Hippocampal formation (tissue), 2 donors: Measurements from ENCODE around the gene RPS6KA2.
A peak's percentile ranks its signal among the peaks of the same experiment; 100 is the strongest.

Experiments
- DNase-seq, 2 donors: peaks; one replicate each; lab custom pipeline; 2025; lab: John Stamatoyannopoulos, UW

RPS6KA2 gene

GRCh38 chr6:166627033-166627874, at the start of gene RPS6KA2:
TSS of gene RPS6KA2 (minus strand) at chr6:166627251. CDS start at chr6:166627019, 232 bp downstream.
- DNase-seq, result peak; percentile 99 to 100

- no peak for DNase-seq
Measured at GRCh38 chr6:166676270-166676860, 49.3 kb upstream of the RPS6KA2 start.

GRCh38 chr6:166675736-166676135, 48.7 kb upstream of the RPS6KA2 start:
- DNase-seq, result no peak

- no peak for DNase-seq
Measured at GRCh38 chr6:166673309-166673708, 46.3 kb upstream of the RPS6KA2 start.

- DNase-seq, result no peak
Measured at GRCh38 chr6:166672624-166673206, 45.7 kb upstream of the RPS6KA2 start.

- no peak for DNase-seq
Measured at GRCh38 chr6:166672146-166672545, 45.1 kb upstream of the RPS6KA2 start.

- DNase-seq, result no peak
Measured at GRCh38 chr6:166671434-166672081, 44.5 kb upstream of the RPS6KA2 start.

- no peak for DNase-seq
Measured at GRCh38 chr6:166670894-166671293, 43.8 kb upstream of the RPS6KA2 start.

GRCh38 chr6:166670013-166670412, 43.0 kb upstream of the RPS6KA2 start:
- DNase-seq, result no peak

- DNase-seq, result no peak
Measured at GRCh38 chr6:166667796-166668610, 41.0 kb upstream of the RPS6KA2 start.

- DNase-seq, result no peak
Measured at GRCh38 chr6:166664135-166664534, 37.1 kb upstream of the RPS6KA2 start.

GRCh38 chr6:166663568-166663967, 36.5 kb upstream of the RPS6KA2 start:
- DNase-seq, result no peak

- no peak for DNase-seq
Measured at GRCh38 chr6:166662690-166663089, 35.6 kb upstream of the RPS6KA2 start.

GRCh38 chr6:166661327-166662085, 34.5 kb upstream of the RPS6KA2 start:
- DNase-seq, result no peak

GRCh38 chr6:166660157-166660688, 33.2 kb upstream of the RPS6KA2 start:
- DNase-seq, result no peak

- no peak for DNase-seq
Measured at GRCh38 chr6:166659581-166659980, 32.5 kb upstream of the RPS6KA2 start.

GRCh38 chr6:166658792-166659150, 31.7 kb upstream of the RPS6KA2 start:
- no peak for DNase-seq

GRCh38 chr6:166658115-166658791, 31.2 kb upstream of the RPS6KA2 start:
- no peak for DNase-seq

- DNase-seq, result no peak
Measured at GRCh38 chr6:166657531-166657930, 30.5 kb upstream of the RPS6KA2 start.
